Measurements from ENCODE around the gene ORM2. TPM values are rescaled to one million over a fixed set of nuclear protein-coding genes. Genes with fewer than 3 reads are reported as not detected.
A peak's percentile ranks its signal among the peaks of the same experiment; 100 is the strongest.

The ORM2 gene
- total and polyA plus RNA-seq, 9 of the 15 experiments (the other 6 are each of a cell fraction or from before 2014, with no cell fraction given), result 0.98 TPM; not detected in 8

- TF ChIP-seq ZFP30 (CRISPR knock-in tag; IDR thresholded peaks at IDR 0.05; ENCODE audit: borderline replicate concordance), result no peak
- no peak for TF ChIP-seq PTTG1 (tag; IDR thresholded peaks at IDR 0.05; ENCODE audit: low read depth)
- peak; percentile 90 to 92; a peak in 2 of 4 replicates for TF ChIP-seq TRIM24 (IDR thresholded peaks at IDR 0.05)
- TF ChIP-seq MYC (IDR thresholded peaks at IDR 0.05; ENCODE audit: low read depth, low read length), result peak; percentile 83
- TF ChIP-seq MYC (CRISPR knock-in tag; IDR thresholded peaks at IDR 0.05; ENCODE audit: borderline replicate concordance, low read depth), result no peak
- TF ChIP-seq CEBPG (CRISPR knock-in tag; IDR thresholded peaks at IDR 0.05), result peak; percentile 96
- TF ChIP-seq CEBPG (tag; conservative IDR thresholded peaks at IDR 0.05 in 1 of 2, IDR thresholded peaks at IDR 0.05 in 1 of 2), result peak; percentile 99
- TF ChIP-seq PML (IDR thresholded peaks at IDR 0.05; ENCODE audit: low read length), result no peak
- peak; percentile 59; the same call in 1 of the 2 replicates for TF ChIP-seq L3MBTL2 (IDR thresholded peaks at IDR 0.05)
These were observed 11.9 kb upstream of the ORM2 start (continued) for GRCh38 chr9:114317665-114318357.

- intact Hi-C loops (cut with micrococcal nuclease), result no loop called here
- Histone ChIP-seq H3K4me2 (ENCODE audit: insufficient read depth, low read length) (no peak overlapping the region), H3K9me3 (replicated peaks; ENCODE audit: control insufficient read depth, insufficient read depth, low read depth, low read length) (no peaks in the 10 kb centered on the region), H3K27me3 (ENCODE audit: control insufficient read depth in 2 of 2, insufficient read depth in 2 of 2, low read length in 2 of 2) (peaks cover 4 to 25% of the 10 kb centered on the region in 2 experiments; a peak in 3 of 5 replicates), H4K20me1 (replicated peaks; ENCODE audit: control insufficient read depth, insufficient read depth, low read length) (no peaks in the 10 kb centered on the region), H2AFZ (ENCODE audit: low read depth, low read length) (no peak overlapping the region), H3K4me3 (no peak overlapping the region), H3K36me3 (ENCODE audit: control insufficient read depth, insufficient read depth, low read length) (no peaks in the 10 kb centered on the region), H3K79me2 (ENCODE audit: control insufficient read depth, insufficient read depth, low read length) (no peaks in the 10 kb centered on the region), H3K9ac (ENCODE audit: insufficient read depth in 1 of 2, low read depth in 2 of 2, low read length in 2 of 2) (no peak overlapping the region), H3K4me1 (replicated peaks in 1 of 2; ENCODE audit: control insufficient read depth in 2 of 2, insufficient read depth in 2 of 2, low read length in 2 of 2) (no peaks in the 10 kb centered on the region; a peak in 1 of 5 replicates), H3K27ac (ENCODE audit: extremely low read depth, low read depth, low read length) (no peak overlapping the region), H3K9me1 (ENCODE audit: control insufficient read depth, insufficient read depth, low read length) (no peaks in the 10 kb centered on the region)
- TF ChIP-seq EGR1 (conservative IDR thresholded peaks at IDR 0.05) (0 out of 2 replicates have a peak, but pooled peaks have one; percentile 5), FOXA3 (CRISPR knock-in tag; conservative IDR thresholded peaks at IDR 0.05 in 1 of 2, IDR thresholded peaks at IDR 0.05 in 1 of 2) (no peak), ZBTB8A (IDR thresholded peaks at IDR 0.05; ENCODE audit: partially characterized antibody) (no peak), ZFP36 (IDR thresholded peaks at IDR 0.05; ENCODE audit: low read depth, low read length, partially characterized antibody) (no peak), NCOA2 (IDR thresholded peaks at IDR 0.05; ENCODE audit: partially characterized antibody in 2 of 2) (no peak), SLC30A9 (CRISPR knock-in tag; IDR thresholded peaks at IDR 0.05) (no peak), ELF2 (CRISPR knock-in tag; IDR thresholded peaks at IDR 0.05) (no peak)
- POLR2A ChIA-PET, result no interaction called here
- no peak for DNase-seq (ENCODE audit: extremely low read depth in 1 of 4, low spot score in 3 of 4)
- CTCF ChIA-PET (ENCODE audit: low intra/inter-chr PET ratio), result no interaction called here
- WGBS (ENCODE audit: insufficient coverage, low coverage, missing lambda C conversion rate), result 69% methylated on average over 6 of the region's 8 CpGs
- in situ Hi-C loops (cut with MboI), result no loop called here
- no peak for ATAC-seq
- BruUV-seq (replicated peaks), result no TSS peak
- FAIRE-seq, result no peak
These were observed 11.3 kb upstream of the ORM2 start for GRCh38 chr9:114318416-114318815.

Measured in K562 (cell line).